ENCODE measurements around the gene PHLDB1.

Gene PHLDB1

GRCh38 chr11:118646393-118646792, 39.0 kb downstream of the PHLDB1 start:
- Histone ChIP-seq H3K27me3 (ENCODE audit: control insufficient read depth, insufficient read depth, low read length) (no peaks in the 10 kb centered on the region), H3K4me1 (ENCODE audit: control insufficient read depth, low read depth, low read length) (no peaks in the 10 kb centered on the region), H3K9me3 (ENCODE audit: control insufficient read depth, low read depth, low read length) (no peaks in the 10 kb centered on the region), H3K4me3 (ENCODE audit: low read length) (no peak overlapping the region), H3K9ac (ENCODE audit: low read length) (no peak overlapping the region), H3K27ac (ENCODE audit: low read length) (no peak overlapping the region), H3K36me3 (ENCODE audit: control insufficient read depth, low read depth, low read length) (peaks cover 64% of the 10 kb centered on the region)

GRCh38 chr11:118648291-118648690, 40.9 kb downstream of the PHLDB1 start:
- no peak overlapping the region for H3K27ac ChIP-seq (ENCODE audit: low read length)
- H3K9me3 ChIP-seq (ENCODE audit: control insufficient read depth, low read depth, low read length), result no peaks in the 10 kb centered on the region
- H3K9ac ChIP-seq (ENCODE audit: low read length), result no peak overlapping the region
- peaks cover 52% of the 10 kb centered on the region for H3K36me3 ChIP-seq (ENCODE audit: control insufficient read depth, low read depth, low read length)
- no peaks in the 10 kb centered on the region for H3K4me1 ChIP-seq (ENCODE audit: control insufficient read depth, low read depth, low read length)
- no peaks in the 10 kb centered on the region for H3K27me3 ChIP-seq (ENCODE audit: control insufficient read depth, insufficient read depth, low read length)
- no peak overlapping the region for H3K4me3 ChIP-seq (ENCODE audit: low read length)

GRCh38 chr11:118649941-118650340, 42.5 kb downstream of the PHLDB1 start:
- no peak overlapping the region for H3K27ac ChIP-seq (ENCODE audit: low read length)
- H3K4me1 ChIP-seq (ENCODE audit: control insufficient read depth, low read depth, low read length), result no peaks in the 10 kb centered on the region
- no peaks in the 10 kb centered on the region for H3K27me3 ChIP-seq (ENCODE audit: control insufficient read depth, insufficient read depth, low read length)
- H3K4me3 ChIP-seq (ENCODE audit: low read length), result no peak overlapping the region
- H3K36me3 ChIP-seq (ENCODE audit: control insufficient read depth, low read depth, low read length), result peaks cover 47% of the 10 kb centered on the region
- H3K9me3 ChIP-seq (ENCODE audit: control insufficient read depth, low read depth, low read length), result no peaks in the 10 kb centered on the region
- H3K9ac ChIP-seq (ENCODE audit: low read length), result no peak overlapping the region

- H3K4me3 ChIP-seq (ENCODE audit: low read length), result no peak overlapping the region
- no peak overlapping the region for H3K27ac ChIP-seq (ENCODE audit: low read length)
- H3K36me3 ChIP-seq (ENCODE audit: control insufficient read depth, low read depth, low read length), result peaks cover 45% of the 10 kb centered on the region
- no peak overlapping the region for H3K9ac ChIP-seq (ENCODE audit: low read length)
- H3K27me3 ChIP-seq (ENCODE audit: control insufficient read depth, insufficient read depth, low read length), result no peaks in the 10 kb centered on the region
- no peaks in the 10 kb centered on the region for H3K9me3 ChIP-seq (ENCODE audit: control insufficient read depth, low read depth, low read length)
- no peaks in the 10 kb centered on the region for H3K4me1 ChIP-seq (ENCODE audit: control insufficient read depth, low read depth, low read length)
Measured at GRCh38 chr11:118650366-118650765, 43.0 kb downstream of the PHLDB1 start.

GRCh38 chr11:118651820-118652219, 44.4 kb downstream of the PHLDB1 start:
- H3K9me3 ChIP-seq (ENCODE audit: control insufficient read depth, low read depth, low read length), result no peaks in the 10 kb centered on the region
- no peak overlapping the region for H3K9ac ChIP-seq (ENCODE audit: low read length)
- H3K27me3 ChIP-seq (ENCODE audit: control insufficient read depth, insufficient read depth, low read length), result no peaks in the 10 kb centered on the region
- H3K36me3 ChIP-seq (ENCODE audit: control insufficient read depth, low read depth, low read length), result peaks cover 35% of the 10 kb centered on the region
- no peak overlapping the region for H3K4me3 ChIP-seq (ENCODE audit: low read length)
- no peaks in the 10 kb centered on the region for H3K4me1 ChIP-seq (ENCODE audit: control insufficient read depth, low read depth, low read length)
- no peak overlapping the region for H3K27ac ChIP-seq (ENCODE audit: low read length)

- H3K27me3 ChIP-seq (ENCODE audit: control insufficient read depth, insufficient read depth, low read length), result no peaks in the 10 kb centered on the region
- H3K36me3 ChIP-seq (ENCODE audit: control insufficient read depth, low read depth, low read length), result peaks cover 38% of the 10 kb centered on the region
- no peak overlapping the region for H3K27ac ChIP-seq (ENCODE audit: low read length)
- no peak overlapping the region for H3K4me3 ChIP-seq (ENCODE audit: low read length)
- H3K9ac ChIP-seq (ENCODE audit: low read length), result no peak overlapping the region
- H3K4me1 ChIP-seq (ENCODE audit: control insufficient read depth, low read depth, low read length), result no peaks in the 10 kb centered on the region
- no peaks in the 10 kb centered on the region for H3K9me3 ChIP-seq (ENCODE audit: control insufficient read depth, low read depth, low read length)
Measured at GRCh38 chr11:118652681-118653181, 45.3 kb downstream of the PHLDB1 start.

- Histone ChIP-seq H3K4me3 (ENCODE audit: low read length) (no peak overlapping the region), H3K36me3 (ENCODE audit: control insufficient read depth, low read depth, low read length) (peaks cover 29% of the 10 kb centered on the region), H3K9me3 (ENCODE audit: control insufficient read depth, low read depth, low read length) (no peaks in the 10 kb centered on the region), H3K27me3 (ENCODE audit: control insufficient read depth, insufficient read depth, low read length) (no peaks in the 10 kb centered on the region), H3K9ac (ENCODE audit: low read length) (no peak overlapping the region), H3K4me1 (ENCODE audit: control insufficient read depth, low read depth, low read length) (peaks cover 5% of the 10 kb centered on the region), H3K27ac (ENCODE audit: low read length) (no peak overlapping the region)
Measured at GRCh38 chr11:118653684-118654390, 46.4 kb downstream of the PHLDB1 start.

- Histone ChIP-seq H3K36me3 (ENCODE audit: control insufficient read depth, low read depth, low read length) (peaks cover 17% of the 10 kb centered on the region), H3K27ac (ENCODE audit: low read length) (no peak overlapping the region), H3K4me1 (ENCODE audit: control insufficient read depth, low read depth, low read length) (peaks cover 20% of the 10 kb centered on the region), H3K9ac (ENCODE audit: low read length) (no peak overlapping the region), H3K9me3 (ENCODE audit: control insufficient read depth, low read depth, low read length) (no peaks in the 10 kb centered on the region), H3K4me3 (ENCODE audit: low read length) (no peak overlapping the region), H3K27me3 (ENCODE audit: control insufficient read depth, insufficient read depth, low read length) (no peaks in the 10 kb centered on the region)
Measured at GRCh38 chr11:118655486-118656190, 48.2 kb downstream of the PHLDB1 start.

GRCh38 chr11:118656563-118657165, 49.2 kb downstream of the PHLDB1 start:
- Histone ChIP-seq H3K9me3 (ENCODE audit: control insufficient read depth, low read depth, low read length) (no peaks in the 10 kb centered on the region), H3K4me1 (ENCODE audit: control insufficient read depth, low read depth, low read length) (peaks cover 20% of the 10 kb centered on the region), H3K36me3 (ENCODE audit: control insufficient read depth, low read depth, low read length) (peaks cover 14% of the 10 kb centered on the region), H3K4me3 (ENCODE audit: low read length) (no peak overlapping the region), H3K27ac (ENCODE audit: low read length) (no peak overlapping the region), H3K9ac (ENCODE audit: low read length) (no peak overlapping the region), H3K27me3 (ENCODE audit: control insufficient read depth, insufficient read depth, low read length) (no peaks in the 10 kb centered on the region)

- Histone ChIP-seq H3K27ac (ENCODE audit: low read length) (no peak overlapping the region), H3K4me1 (ENCODE audit: control insufficient read depth, low read depth, low read length) (peaks cover 20% of the 10 kb centered on the region), H3K9me3 (ENCODE audit: control insufficient read depth, low read depth, low read length) (no peaks in the 10 kb centered on the region), H3K36me3 (ENCODE audit: control insufficient read depth, low read depth, low read length) (peaks cover 14% of the 10 kb centered on the region), H3K27me3 (ENCODE audit: control insufficient read depth, insufficient read depth, low read length) (no peaks in the 10 kb centered on the region), H3K9ac (ENCODE audit: low read length) (no peak overlapping the region), H3K4me3 (ENCODE audit: low read length) (no peak overlapping the region)
Measured at GRCh38 chr11:118657238-118657637, 49.8 kb downstream of the PHLDB1 start.

GRCh38 chr11:118657709-118658428, 50.5 kb downstream of the PHLDB1 start:
- Histone ChIP-seq H3K4me3 (ENCODE audit: low read length) (no peak overlapping the region), H3K9me3 (ENCODE audit: control insufficient read depth, low read depth, low read length) (no peaks in the 10 kb centered on the region), H3K36me3 (ENCODE audit: control insufficient read depth, low read depth, low read length) (peaks cover 14% of the 10 kb centered on the region), H3K9ac (ENCODE audit: low read length) (no peak overlapping the region), H3K27ac (ENCODE audit: low read length) (no peak overlapping the region), H3K27me3 (ENCODE audit: control insufficient read depth, insufficient read depth, low read length) (no peaks in the 10 kb centered on the region), H3K4me1 (ENCODE audit: control insufficient read depth, low read depth, low read length) (peaks cover 20% of the 10 kb centered on the region)

Data from iPS-18a (cell line).